GM18867 (cell line): ENCODE data around the gene CACNA2D3.

ENCODE experiments used
- ATAC-seq: cut with Tn5 transposase; IDR thresholded peaks from one replicate; pipeline ENCODE4 v1.9.1; 2021; ENCODE audit warnings: mild to moderate bottlenecking, moderate library complexity; ENCODE audit not compliant: unreplicated experiment

Gene CACNA2D3

DNA sequence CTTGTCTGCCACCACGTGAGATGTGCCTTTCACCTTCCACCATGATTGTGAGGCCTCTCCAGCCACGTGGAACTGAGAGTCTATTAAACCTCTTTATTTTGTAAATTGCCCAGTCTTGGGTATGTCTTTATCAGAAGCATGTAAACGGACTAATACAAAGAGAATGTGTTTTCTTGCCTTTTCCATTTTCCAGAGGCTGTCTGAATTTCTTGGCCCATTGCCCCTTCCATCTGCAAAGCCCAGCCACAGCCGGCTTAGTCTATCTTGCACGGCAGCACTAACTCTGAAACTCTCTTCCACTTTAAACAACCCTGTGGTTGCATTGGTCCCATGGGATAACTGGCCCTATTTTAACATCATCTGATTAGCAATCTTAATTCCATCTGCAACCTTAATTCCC, 590.2 kb downstream of the CACNA2D3 start:
- no peak for ATAC-seq

DNA sequence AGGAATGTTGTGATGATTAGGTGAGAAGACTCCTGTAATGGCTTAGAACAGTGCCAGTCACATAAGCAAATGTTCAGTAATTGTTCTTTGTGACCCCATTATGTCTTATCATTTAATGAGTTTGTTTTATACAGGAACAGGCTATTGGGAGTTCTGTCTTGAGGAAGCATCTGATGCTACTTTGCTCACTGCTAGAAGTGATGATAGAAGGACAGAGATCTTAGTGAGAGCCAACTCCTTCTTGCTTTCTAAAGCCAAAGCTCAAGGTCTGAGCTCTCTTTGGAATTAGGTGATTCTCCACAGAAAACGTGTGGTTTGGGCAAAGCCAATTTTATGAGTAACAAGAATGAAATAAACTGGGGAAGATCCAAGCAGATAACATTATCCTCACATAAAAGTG, 590.7 kb downstream of the CACNA2D3 start:
- ATAC-seq: no peak

DNA sequence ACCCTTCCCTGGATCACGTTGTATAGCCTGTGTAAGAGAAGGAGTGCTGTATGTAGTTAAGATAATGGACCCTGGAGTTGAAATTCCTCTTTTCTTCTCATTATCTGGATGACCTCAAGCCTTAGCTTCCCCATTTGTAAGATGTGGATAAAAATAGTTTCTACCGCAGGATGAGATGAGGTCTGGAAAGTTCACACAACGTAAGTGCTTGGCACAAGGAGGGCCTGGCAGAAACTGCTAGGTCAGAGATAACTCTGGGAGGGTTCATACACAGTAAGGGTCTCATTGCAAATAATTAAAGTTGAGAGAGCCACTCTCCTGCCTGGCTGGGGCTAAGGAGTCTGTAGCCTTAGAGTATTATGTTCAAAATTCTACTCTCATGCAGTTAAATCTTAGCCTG, 591.1 kb downstream of the CACNA2D3 start:
- no peak for ATAC-seq

DNA sequence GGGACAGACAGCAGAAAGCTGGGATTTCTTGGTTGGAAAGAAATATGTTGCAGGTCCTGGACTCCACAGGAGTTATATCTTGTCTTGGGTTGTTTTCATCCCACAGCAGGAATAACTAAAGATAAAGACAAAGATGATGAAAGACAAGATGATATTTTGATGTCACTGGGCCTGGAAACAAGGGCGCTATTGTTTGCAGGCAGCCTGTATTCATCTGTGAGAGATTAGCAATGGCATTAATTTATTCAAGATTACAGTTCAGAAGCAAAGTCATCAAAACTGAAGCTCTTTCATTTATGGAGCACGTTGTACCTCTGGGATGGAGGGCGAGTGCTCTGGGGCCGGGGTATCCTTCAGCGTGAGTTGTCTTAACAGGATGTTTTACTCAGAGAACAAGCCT, 591.7 kb downstream of the CACNA2D3 start:
- no peak for ATAC-seq

DNA sequence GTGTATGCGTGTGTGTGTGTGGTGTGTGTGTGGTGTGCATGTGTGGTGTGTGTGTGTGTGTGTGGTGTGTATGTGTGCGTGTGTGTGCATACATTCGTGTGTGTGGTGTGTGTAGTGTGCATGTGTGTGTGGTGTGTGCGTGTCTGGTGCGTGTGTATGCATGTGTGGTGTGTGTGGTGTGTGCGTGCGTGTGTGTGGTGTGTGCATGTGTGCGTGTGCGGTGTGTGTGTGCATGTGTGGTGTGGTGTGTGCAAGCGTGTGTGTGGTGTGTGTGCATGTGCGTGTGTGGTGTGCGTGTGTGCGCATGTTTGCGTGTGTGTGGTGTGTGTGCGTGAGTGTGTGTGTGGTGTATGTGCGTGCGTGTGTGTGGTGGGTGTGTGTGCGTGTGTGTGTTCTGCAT, 595.2 kb downstream of the CACNA2D3 start:
- ATAC-seq: no peak

DNA sequence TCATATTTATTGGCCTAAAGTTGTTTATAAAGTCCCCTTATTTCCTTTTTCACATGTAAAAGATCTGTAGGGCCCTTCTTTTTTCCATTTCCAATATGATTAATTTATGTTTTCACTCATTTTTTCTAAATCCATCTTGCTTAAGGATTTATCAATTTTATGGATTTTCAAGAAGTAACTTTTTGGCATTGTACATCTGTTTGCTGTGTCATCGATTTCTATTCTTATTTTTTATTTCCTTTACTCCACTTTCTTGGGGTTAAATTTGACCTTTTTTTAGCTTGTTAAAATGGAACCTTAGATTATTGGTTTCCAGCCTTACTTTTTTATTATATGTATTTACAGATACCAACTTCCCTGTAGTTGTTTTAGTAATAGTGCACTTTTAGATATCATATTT, 597.6 kb downstream of the CACNA2D3 start:
- no peak for ATAC-seq

DNA sequence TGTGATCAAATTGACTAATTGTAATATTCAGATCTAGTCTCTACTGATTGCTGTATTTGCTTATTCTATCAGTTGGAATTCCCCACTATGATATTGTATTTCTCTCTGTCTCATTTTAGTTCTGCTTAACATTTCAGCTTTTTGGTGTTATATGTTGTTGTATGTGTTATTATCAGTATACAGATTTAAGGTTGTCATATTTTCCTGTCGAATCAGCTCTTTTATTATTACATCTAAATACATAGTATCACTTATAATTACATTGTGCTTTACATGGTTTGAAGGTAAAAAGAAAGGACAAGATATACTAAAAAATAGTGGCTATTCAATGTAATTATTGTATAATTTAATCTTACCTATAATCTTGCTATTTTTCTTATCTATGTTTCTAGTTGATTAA, 598.3 kb downstream of the CACNA2D3 start:
- no peak for ATAC-seq

DNA sequence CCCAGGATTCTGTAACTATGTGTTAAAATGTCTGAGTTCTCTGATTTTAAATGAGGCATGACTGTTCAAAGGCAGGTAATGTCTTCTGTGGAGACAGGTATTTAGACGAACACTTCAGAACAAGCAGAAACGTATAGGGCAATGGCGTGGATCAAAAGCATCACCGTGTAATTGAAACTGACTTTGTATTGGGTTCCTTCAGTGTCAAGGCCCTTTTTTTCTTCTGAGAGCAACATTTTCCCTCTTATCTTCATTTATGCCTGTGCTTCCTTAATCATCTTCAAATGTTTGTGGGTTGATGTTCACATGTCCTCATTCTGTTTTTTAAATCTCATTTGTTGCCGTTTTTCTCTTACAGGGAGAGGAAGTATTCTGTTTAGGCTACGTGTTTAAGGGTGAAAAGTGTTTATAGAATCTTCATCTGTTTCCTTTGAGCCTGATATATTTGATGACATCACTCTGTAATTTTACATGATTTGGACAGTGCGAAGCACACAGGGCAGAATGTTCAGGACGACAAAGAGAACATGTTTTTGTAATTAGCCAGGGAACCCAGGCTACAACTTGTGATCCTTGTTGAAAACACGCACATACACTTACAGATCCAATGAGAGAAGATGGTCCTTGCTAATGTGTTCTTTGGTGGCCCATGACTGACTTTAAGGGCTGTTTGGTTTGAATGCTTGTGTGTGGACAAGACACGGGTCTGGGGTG, 609.5 kb downstream of the CACNA2D3 start:
- ATAC-seq: no peak

DNA sequence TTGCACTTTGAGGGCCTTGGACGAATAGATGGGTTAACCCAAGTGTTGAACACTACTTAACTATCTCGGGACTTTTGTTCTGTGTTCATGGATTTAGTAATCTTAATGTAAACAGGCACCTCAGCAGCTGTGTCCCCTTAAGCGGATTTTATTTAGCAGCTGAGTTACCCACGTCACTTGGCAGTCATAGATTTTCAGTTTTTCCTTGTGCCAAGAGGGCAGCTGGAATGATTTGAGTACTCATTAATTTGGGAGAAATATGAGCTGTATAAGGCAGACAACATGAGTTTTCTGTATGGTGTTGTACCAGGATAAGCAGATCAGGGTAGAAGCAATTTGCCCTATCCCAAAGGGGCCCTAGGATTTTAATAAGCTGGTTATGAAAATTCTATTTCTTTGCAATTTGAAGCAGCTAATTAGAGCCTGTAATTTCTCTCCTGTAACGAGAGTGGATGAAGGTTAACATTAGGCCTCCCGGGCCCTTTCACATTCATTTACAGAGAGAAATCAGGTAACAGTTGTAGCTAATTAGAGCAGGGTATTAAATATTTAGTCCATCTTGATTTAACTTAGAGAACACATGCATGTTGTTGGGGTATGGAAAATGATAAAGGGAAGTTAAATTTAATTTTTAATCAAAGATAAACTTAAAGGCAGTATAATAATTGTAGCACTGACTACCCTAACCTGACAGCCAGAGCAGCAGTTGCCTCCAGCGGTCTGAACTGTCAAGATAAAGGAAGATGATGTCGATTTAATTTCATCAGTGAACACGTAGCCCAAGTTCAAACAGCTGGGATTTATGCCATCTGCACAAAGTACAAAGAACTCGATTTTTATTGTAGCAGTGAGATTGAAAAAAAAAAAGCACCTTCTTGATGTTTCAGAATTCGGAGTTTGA, 611.0 kb downstream of the CACNA2D3 start:
- no peak for ATAC-seq

DNA sequence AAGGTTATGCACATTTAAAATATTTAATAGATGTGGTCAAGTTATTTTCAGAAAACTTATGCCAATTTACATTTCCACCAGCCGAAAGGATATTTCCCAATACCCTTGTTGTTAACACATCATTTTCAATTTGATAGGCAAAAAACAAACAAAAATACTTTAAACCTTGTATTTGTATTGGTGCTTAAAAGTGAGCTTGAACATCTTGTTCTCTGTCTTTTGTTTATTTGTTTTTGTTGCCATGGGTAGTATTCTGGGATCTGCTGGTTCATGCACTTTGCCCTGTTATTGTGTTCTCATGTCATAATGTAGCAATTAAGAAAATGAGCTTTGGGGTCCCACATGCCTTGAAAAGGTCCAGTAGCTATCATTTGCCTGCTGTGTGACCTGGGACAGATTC, 614.1 kb downstream of the CACNA2D3 start:
- ATAC-seq: no peak

DNA sequence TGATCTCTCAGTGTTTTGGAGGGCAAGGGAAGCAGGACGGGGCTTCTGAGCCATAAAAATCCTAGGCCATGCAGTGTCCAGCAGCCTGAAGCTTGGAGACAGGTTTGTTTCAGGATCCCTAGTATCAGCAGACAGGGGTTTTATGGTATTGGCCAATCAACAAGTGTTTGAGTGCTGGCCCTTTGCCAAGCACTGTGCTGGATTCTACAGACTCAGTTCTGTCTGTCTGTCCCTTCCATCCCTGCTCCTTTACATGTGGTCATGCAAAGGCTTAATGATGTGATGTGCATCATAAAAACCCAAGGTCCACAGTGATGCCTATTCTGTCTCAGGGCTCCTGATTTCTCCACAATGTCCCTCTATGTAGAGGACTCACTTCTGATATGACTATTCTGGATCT, 621.4 kb downstream of the CACNA2D3 start:
- ATAC-seq: no peak

DNA sequence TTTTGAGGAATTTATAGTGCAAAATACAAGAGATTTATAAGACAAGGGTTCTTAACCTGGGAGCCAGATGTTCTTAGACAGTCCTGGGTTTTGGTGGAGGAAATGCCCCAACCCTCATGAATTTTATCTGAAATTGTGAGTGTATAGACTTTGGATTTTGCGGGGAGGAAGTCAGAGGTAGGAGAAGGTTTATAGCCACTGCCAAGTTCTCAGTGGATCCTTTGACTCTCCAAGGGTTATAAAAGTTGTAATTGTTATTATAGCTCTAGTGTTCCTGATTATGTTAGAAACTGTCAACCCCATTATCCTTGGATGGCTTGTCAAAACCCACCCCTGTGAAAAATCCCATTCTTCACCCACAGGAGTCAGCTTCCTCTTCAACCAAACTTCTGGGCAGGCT, 621.9 kb downstream of the CACNA2D3 start:
- ATAC-seq: no peak

DNA sequence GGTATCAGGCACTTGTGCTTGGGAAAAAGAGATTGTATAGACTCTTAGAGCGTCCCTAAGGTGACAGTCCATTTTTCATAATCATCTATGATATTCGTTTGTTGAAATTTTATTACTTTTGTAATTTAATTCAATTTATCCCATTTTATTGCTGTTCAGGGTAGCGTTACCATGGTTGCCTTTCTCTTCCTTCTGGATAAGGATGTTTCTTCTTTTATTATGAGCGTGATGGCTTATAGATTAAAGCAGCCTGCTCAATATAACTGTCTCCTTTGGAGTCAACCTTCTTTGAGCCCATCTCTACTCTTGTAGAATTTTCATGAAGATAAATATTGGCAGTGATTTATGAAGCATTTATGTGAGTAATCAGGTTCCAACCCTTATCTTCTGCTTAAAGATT, 623.5 kb downstream of the CACNA2D3 start:
- no peak for ATAC-seq

DNA sequence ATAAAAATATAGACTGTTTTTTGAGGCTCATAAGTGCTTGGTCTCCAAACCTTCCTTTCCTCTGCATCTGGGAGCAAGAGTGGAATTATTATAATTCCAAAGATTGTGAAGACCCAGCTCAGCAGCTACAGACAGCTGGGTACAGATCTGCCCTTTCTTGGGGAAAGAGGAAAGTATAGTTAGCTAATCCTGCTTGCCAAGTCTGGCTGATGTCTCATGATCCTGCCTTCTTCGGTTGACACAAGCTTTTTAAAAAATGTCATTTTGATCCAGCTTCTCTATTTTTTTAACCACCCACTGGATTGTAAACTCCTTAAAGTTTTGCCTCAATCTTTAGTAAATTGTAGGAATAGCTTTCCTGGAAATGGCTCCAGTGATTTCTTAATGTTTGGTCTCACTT, 624.4 kb downstream of the CACNA2D3 start:
- ATAC-seq: no peak

DNA sequence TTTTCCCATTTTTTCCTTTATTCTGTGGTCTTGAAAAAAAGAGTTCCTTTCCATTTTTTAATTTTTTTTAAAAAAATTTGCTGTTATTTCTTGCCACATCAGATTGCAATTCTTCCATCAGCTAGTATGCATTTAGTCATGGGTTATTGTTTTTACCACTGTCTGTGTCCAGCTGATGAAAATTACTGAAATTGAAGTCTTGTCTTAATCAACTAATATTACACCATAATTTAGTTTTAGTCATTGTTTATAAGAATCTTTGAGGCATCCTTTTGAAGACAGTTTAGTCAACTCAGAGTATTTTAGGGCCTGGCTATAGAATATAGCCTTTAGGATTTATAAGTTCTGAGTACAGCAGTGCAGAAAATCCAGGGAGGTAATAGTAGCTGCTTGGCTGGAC, 633.4 kb downstream of the CACNA2D3 start:
- no peak for ATAC-seq

DNA sequence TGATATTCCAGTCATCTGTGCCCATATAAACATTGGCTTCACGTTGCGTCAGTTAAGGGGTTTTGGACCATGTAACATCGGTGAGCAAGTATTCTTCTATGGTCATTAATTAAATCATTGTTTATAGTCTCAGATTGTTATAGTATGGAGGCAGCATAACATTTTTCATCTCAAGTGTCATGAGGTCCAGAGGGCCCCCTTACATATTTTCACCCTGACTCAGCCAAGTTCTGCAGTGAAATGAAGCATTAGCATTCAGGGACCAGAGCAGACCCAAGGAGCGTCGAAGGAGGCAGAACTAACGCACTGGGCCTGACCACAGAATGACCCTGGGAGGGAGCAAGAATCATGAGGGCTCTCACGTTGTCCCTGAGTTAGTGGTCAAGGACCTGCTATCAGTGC, 634.0 kb downstream of the CACNA2D3 start:
- no peak for ATAC-seq

DNA sequence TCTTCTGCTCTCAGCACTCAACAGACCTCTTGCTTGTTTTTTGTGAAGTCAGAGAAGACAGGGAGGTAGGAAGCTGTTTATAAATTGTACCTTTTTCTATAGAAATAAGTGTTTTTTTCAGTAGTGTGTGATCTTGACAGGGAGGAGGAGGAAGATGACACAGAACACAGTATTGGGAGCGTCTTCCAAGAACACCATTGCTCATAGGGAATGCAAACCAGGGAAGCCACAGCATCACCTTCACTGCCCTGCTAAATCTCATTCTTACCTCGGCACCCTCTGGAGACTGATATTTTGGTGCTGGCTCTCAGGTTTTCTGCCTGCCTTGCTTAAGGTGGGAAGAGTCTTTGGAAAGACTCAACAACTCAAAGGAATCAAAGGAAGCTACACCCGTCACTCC, 636.1 kb downstream of the CACNA2D3 start:
- no peak for ATAC-seq

DNA sequence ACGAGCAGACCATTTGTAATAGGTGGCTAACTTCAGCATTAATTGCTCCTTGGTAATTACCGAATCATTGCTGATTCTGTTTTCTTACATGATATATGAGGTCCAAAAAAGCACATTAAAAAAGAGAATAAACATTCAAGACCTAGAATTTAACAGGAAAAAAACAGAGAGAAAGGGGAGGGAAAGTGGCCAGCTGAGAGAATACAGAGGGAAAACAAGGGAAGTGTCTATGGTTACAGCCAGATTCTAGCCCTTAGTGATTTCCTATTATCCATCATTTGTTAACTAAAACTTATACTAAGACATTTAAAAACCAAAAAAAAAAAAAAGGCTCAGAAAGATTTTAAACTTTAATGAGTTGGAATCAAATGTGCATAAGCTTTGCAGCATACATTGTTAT, 636.8 kb downstream of the CACNA2D3 start:
- ATAC-seq: no peak

DNA sequence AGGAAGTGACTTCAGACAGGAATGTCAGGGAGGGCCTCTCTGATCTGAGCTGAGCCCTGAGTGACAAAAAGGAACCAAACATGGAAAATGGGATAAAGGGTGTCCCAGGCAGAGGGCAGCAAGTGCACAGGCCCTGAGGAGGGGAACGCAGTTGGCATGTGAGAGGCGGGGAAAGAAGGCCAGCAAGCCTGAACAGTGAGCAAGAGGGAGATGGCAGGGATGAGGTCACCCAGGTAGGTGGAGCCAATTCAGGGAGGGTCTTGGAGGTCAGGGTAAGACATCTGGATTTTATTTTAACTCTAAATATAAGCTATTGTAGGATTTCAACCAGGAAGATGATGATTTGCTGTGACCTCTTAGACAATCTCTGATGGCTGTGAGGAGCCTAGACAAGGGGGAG, 637.8 kb downstream of the CACNA2D3 start:
- ATAC-seq: no peak

DNA sequence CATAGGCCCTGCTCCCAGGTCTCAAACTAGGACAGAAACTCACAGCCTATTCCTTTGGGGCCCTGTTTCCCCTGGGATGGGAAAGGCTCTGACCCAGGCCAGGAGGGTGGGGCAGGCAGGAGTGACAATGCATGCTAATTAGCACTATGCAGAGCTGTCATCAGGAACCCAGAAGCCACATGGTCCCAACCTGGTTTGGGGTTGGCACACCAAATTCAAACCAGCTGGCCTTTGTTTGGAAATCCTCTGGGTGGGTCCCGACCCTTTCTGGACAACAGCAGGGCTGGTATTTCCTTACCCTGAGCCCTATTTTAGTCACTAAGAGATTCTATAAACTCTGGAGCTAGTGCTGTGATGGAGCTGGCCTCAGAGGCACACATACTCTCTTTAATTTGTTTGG, 639.3 kb downstream of the CACNA2D3 start:
- no peak for ATAC-seq

DNA sequence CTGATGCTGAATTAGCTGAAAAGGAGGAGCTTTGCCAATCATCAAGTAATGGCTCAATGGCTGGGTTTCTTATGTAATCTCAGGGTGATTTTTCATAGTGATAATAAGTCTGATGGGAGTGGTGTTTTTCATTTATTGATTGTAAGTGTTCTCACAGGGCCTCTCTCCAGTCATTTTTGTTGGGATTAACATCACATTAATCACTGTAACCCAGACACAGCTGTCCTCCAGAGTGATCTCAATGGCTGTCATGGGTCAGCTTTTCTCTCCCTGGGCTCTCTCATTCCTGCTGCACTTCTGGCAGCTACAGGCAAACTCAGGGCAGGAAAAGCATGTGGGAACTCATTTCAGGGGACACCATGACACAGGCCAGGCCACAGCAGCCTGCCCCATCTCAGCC, 642.6 kb downstream of the CACNA2D3 start:
- ATAC-seq: no peak

DNA sequence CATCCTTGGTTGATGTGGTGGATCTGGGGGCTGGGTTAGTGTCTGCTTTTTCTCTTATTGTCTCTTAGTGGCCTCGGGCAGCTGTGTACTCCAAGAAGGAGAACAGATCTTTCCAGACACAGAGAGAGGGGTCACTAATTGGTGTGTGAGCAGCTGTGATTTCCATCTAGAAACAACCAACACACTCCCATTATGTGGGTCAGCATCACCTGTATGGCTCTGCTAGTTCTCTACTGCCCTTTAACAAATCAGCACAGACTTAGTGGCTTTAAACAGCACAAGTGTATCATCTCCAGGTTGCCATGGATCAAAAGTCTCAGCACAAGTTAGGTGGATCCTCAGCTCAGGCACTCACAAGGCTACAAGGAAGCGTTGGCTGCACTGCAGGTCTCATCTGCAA, 648.7 kb downstream of the CACNA2D3 start:
- no peak for ATAC-seq
